HL-60 (cell line): ENCODE results near the gene ZMIZ1.

Source experiments
- POLR2AphosphoS5 ChIP-seq: IDR thresholded peaks from 2 replicates; pipeline ENCODE4 v1.6.1; 2012; ENCODE audit warnings: low read depth
- SPI1 ChIP-seq: IDR thresholded peaks from 2 replicates; pipeline ENCODE4 v1.6.1; 2012; ENCODE audit warnings: low read depth, mild to moderate bottlenecking, borderline replicate concordance
- TF ChIP-seq, protein P1 (sequence below): IDR thresholded peaks from one replicate; pipeline ENCODE4 v1.5.1; 2011; ENCODE audit warnings: low read length, control low read depth, inconsistent platforms; ENCODE audit not compliant: insufficient read depth
- TF ChIP-seq, protein P2 (sequence below): IDR thresholded peaks from 2 replicates; pipeline ENCODE4 v1.6.1; 2012; ENCODE audit warnings: low read depth; ENCODE audit not compliant: insufficient replicate concordance

DNA sequence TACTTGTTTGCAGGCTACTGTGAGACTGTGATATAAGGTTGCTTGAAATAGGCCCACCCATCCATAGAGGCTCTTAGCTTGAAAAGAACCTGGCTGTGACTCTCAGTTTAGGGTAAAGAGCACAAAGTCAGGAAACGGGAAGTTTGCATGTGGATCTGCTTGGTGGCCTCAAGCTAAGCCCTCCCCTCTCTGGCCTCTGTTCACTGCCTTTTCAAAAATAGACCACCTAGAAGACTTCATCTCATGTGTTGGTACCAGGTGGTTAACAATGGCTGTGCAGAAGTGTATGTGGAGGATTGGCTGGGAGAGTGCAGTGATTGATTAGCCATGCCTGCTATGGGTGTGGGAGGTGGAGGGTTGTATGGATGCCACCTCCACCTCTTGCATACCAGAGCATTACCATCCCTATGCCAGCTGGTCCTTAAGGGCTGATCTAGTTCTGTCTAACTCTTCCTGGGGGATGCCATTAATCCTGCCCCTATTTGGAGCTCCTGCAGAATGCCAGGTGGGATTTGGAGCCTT lies 122.0 kb downstream of the ZMIZ1 start:
- TF ChIP-seq, protein P1, sequence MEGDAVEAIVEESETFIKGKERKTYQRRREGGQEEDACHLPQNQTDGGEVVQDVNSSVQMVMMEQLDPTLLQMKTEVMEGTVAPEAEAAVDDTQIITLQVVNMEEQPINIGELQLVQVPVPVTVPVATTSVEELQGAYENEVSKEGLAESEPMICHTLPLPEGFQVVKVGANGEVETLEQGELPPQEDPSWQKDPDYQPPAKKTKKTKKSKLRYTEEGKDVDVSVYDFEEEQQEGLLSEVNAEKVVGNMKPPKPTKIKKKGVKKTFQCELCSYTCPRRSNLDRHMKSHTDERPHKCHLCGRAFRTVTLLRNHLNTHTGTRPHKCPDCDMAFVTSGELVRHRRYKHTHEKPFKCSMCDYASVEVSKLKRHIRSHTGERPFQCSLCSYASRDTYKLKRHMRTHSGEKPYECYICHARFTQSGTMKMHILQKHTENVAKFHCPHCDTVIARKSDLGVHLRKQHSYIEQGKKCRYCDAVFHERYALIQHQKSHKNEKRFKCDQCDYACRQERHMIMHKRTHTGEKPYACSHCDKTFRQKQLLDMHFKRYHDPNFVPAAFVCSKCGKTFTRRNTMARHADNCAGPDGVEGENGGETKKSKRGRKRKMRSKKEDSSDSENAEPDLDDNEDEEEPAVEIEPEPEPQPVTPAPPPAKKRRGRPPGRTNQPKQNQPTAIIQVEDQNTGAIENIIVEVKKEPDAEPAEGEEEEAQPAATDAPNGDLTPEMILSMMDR: no peak
- TF ChIP-seq POLR2AphosphoS5 (no peak), SPI1 (no peak)
- TF ChIP-seq, protein P2, sequence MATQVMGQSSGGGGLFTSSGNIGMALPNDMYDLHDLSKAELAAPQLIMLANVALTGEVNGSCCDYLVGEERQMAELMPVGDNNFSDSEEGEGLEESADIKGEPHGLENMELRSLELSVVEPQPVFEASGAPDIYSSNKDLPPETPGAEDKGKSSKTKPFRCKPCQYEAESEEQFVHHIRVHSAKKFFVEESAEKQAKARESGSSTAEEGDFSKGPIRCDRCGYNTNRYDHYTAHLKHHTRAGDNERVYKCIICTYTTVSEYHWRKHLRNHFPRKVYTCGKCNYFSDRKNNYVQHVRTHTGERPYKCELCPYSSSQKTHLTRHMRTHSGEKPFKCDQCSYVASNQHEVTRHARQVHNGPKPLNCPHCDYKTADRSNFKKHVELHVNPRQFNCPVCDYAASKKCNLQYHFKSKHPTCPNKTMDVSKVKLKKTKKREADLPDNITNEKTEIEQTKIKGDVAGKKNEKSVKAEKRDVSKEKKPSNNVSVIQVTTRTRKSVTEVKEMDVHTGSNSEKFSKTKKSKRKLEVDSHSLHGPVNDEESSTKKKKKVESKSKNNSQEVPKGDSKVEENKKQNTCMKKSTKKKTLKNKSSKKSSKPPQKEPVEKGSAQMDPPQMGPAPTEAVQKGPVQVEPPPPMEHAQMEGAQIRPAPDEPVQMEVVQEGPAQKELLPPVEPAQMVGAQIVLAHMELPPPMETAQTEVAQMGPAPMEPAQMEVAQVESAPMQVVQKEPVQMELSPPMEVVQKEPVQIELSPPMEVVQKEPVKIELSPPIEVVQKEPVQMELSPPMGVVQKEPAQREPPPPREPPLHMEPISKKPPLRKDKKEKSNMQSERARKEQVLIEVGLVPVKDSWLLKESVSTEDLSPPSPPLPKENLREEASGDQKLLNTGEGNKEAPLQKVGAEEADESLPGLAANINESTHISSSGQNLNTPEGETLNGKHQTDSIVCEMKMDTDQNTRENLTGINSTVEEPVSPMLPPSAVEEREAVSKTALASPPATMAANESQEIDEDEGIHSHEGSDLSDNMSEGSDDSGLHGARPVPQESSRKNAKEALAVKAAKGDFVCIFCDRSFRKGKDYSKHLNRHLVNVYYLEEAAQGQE: no peak
